Activated CD4-positive, alpha-beta memory T cell treated with anti-CD3 and anti-CD28 coated beads for 36 hours (primary cell): ENCODE results near the gene ZC3H12C. TPM values are rescaled to one million over a fixed set of nuclear protein-coding genes. Genes with fewer than 3 reads are reported as not detected.

ENCODE experiments used
- CTCF ChIA-PET: fragments of 350-600 bp; sonication (Branson Sonifier 250); formaldehyde crosslinking; loops from one replicate; lab custom pipeline; 2021; ENCODE audit warnings: antibody characterized with exemption, inconsistent platforms; lab: Charles Lee
- POLR2A ChIA-PET: fragments of 350-600 bp; sonication (Branson Sonifier 250); formaldehyde crosslinking; loops from one replicate; lab custom pipeline; 2021; ENCODE audit warnings: antibody characterized with exemption; lab: Charles Lee
- DNase-seq: peaks from one replicate; pipeline ENCODE4 v3.0.0-alpha.2; 2020
- H3K27ac Mint-ChIP-seq: one replicate; pipeline ENCODE4 v1.8.0; 2021; ENCODE audit warnings: mixed read lengths
- H3K27me3 Mint-ChIP-seq: one replicate; pipeline ENCODE4 v1.8.0; 2021; ENCODE audit warnings: mixed read lengths
- H3K36me3 Mint-ChIP-seq: one replicate; pipeline ENCODE4 v1.8.0; 2021; ENCODE audit warnings: mixed read lengths
- H3K4me1 Mint-ChIP-seq: one replicate; pipeline ENCODE4 v1.8.0; 2021; ENCODE audit warnings: low read depth, mixed read lengths
- H3K4me3 Mint-ChIP-seq: one replicate; pipeline ENCODE4 v1.8.0; 2021; ENCODE audit warnings: mild to moderate bottlenecking, mixed read lengths
- H3K9me3 Mint-ChIP-seq: one replicate; pipeline ENCODE4 v1.8.0; 2021; ENCODE audit warnings: mixed read lengths
- intact Hi-C: fragments of 100-400 bp; cut with micrococcal nuclease; formaldehyde crosslinking; loops from one replicate; pipeline ENCODE4 v1.15.1; 2023
- total RNA-seq, 2 experiments: library from RNA; stranded (reverse); gene quantifications; one replicate each; pipeline ENCODE4 v1.2.3, GENCODE V29; 2021

The ZC3H12C gene
- total RNA-seq, 2 experiments from 2014 or later = 0.46 to 0.69 TPM

- DNase-seq = no peak
- no peaks in the 10 kb centered on the region for H3K4me1 Mint-ChIP-seq
- H3K27ac Mint-ChIP-seq = no peak overlapping the region
- no peaks in the 10 kb centered on the region for H3K36me3 Mint-ChIP-seq
- ChIA-PET POLR2A (no interaction called here), CTCF (interaction anchor here (1.4 kb wide), 1 partner anchor 60 kb away, joined by 3 read pairs; no protein-coding TSS in a partner anchor)
- H3K9me3 Mint-ChIP-seq = no peaks in the 10 kb centered on the region
- H3K4me3 Mint-ChIP-seq = no peak overlapping the region
- intact Hi-C loops = no loop called here
- H3K27me3 Mint-ChIP-seq = peaks cover 9% of the 10 kb centered on the region
Measured at GRCh38 chr11:110141812-110142211, 48.6 kb downstream of the ZC3H12C start.

- no peaks in the 10 kb centered on the region for H3K4me1 Mint-ChIP-seq
- intact Hi-C loops = no loop called here
- POLR2A ChIA-PET = no interaction called here
- no peaks in the 10 kb centered on the region for H3K9me3 Mint-ChIP-seq
- H3K27me3 Mint-ChIP-seq = peaks cover 14% of the 10 kb centered on the region
- DNase-seq = no peak
- no peak overlapping the region for H3K4me3 Mint-ChIP-seq
- H3K27ac Mint-ChIP-seq = no peak overlapping the region
- H3K36me3 Mint-ChIP-seq = no peaks in the 10 kb centered on the region
- CTCF ChIA-PET = no interaction called here
Measured at GRCh38 chr11:110147962-110148709, 54.9 kb downstream of the ZC3H12C start.

GRCh38 chr11:110148775-110149744, 55.9 kb downstream of the ZC3H12C start:
- Mint-ChIP-seq H3K27me3 (peaks cover 14% of the 10 kb centered on the region), H3K36me3 (no peaks in the 10 kb centered on the region), H3K27ac (no peak overlapping the region), H3K4me1 (no peaks in the 10 kb centered on the region), H3K9me3 (no peaks in the 10 kb centered on the region), H3K4me3 (no peak overlapping the region)
- no peak for DNase-seq
- CTCF ChIA-PET = no interaction called here
- POLR2A ChIA-PET = no interaction called here
- intact Hi-C loops = no loop called here

- no peaks in the 10 kb centered on the region for H3K4me1 Mint-ChIP-seq
- H3K27me3 Mint-ChIP-seq = peaks cover 3% of the 10 kb centered on the region
- CTCF ChIA-PET = no interaction called here
- POLR2A ChIA-PET = no interaction called here
- H3K27ac Mint-ChIP-seq = no peak overlapping the region
- H3K9me3 Mint-ChIP-seq = no peaks in the 10 kb centered on the region
- DNase-seq = no peak
- intact Hi-C loops = no loop called here
- no peaks in the 10 kb centered on the region for H3K36me3 Mint-ChIP-seq
- H3K4me3 Mint-ChIP-seq = no peak overlapping the region
Measured at GRCh38 chr11:110152199-110152598, 59.0 kb downstream of the ZC3H12C start.

GRCh38 chr11:110153474-110153873, 60.3 kb downstream of the ZC3H12C start:
- H3K4me3 Mint-ChIP-seq = no peak overlapping the region

GRCh38 chr11:110156503-110156902, 63.3 kb downstream of the ZC3H12C start:
- Mint-ChIP-seq H3K4me1 (no peaks in the 10 kb centered on the region), H3K4me3 (no peak overlapping the region), H3K27ac (no peak overlapping the region), H3K9me3 (no peaks in the 10 kb centered on the region), H3K27me3 (peaks cover 4% of the 10 kb centered on the region), H3K36me3 (no peaks in the 10 kb centered on the region)
- intact Hi-C loops = no loop called here
- CTCF ChIA-PET = no interaction called here
- POLR2A ChIA-PET = no interaction called here
- no peak for DNase-seq

More at GRCh38 chr11:110153474-110153873, 60.3 kb downstream of the ZC3H12C start:
- DNase-seq = no peak
- H3K27ac Mint-ChIP-seq = no peak overlapping the region
- CTCF ChIA-PET = no interaction called here
- no peaks in the 10 kb centered on the region for H3K9me3 Mint-ChIP-seq
- H3K27me3 Mint-ChIP-seq = peaks cover 6% of the 10 kb centered on the region
- H3K36me3 Mint-ChIP-seq = no peaks in the 10 kb centered on the region
- POLR2A ChIA-PET = interaction anchor here (0.7 kb wide), 1 partner anchor 502 kb away, joined by 3 read pairs; no protein-coding TSS in a partner anchor
- intact Hi-C loops = no loop called here
- no peaks in the 10 kb centered on the region for H3K4me1 Mint-ChIP-seq

- intact Hi-C loops = no loop called here
- H3K4me3 Mint-ChIP-seq = no peak overlapping the region
- H3K27ac Mint-ChIP-seq = no peak overlapping the region
- ChIA-PET CTCF (interaction anchor here (1.7 kb wide), 1 partner anchor 17 kb away, joined by 5 read pairs; no protein-coding TSS in a partner anchor), POLR2A (no interaction called here)
- H3K4me1 Mint-ChIP-seq = no peaks in the 10 kb centered on the region
- peaks cover 4% of the 10 kb centered on the region for H3K27me3 Mint-ChIP-seq
- no peaks in the 10 kb centered on the region for H3K36me3 Mint-ChIP-seq
- no peak for DNase-seq
- no peaks in the 10 kb centered on the region for H3K9me3 Mint-ChIP-seq
Measured at GRCh38 chr11:110158317-110159200, 65.4 kb downstream of the ZC3H12C start.

GRCh38 chr11:110159476-110159875, 66.3 kb downstream of the ZC3H12C start:
- no peaks in the 10 kb centered on the region for H3K36me3 Mint-ChIP-seq
- CTCF ChIA-PET = interaction anchor here (1.7 kb wide), 1 partner anchor 16 kb away, joined by 5 read pairs; no protein-coding TSS in a partner anchor
- no peaks in the 10 kb centered on the region for H3K4me1 Mint-ChIP-seq
- no peak overlapping the region for H3K27ac Mint-ChIP-seq
- H3K27me3 Mint-ChIP-seq = peaks cover 4% of the 10 kb centered on the region
- DNase-seq = no peak
- intact Hi-C loops = no loop called here
- H3K4me3 Mint-ChIP-seq = no peak overlapping the region
- POLR2A ChIA-PET = no interaction called here
- no peaks in the 10 kb centered on the region for H3K9me3 Mint-ChIP-seq

- Mint-ChIP-seq H3K27me3 (peaks cover 4% of the 10 kb centered on the region), H3K9me3 (no peaks in the 10 kb centered on the region), H3K4me3 (no peak overlapping the region), H3K36me3 (no peaks in the 10 kb centered on the region), H3K4me1 (no peaks in the 10 kb centered on the region), H3K27ac (no peak overlapping the region)
- POLR2A ChIA-PET = no interaction called here
- DNase-seq = no peak
- intact Hi-C loops = no loop called here
- CTCF ChIA-PET = interaction anchor here (1.7 kb wide), 1 partner anchor 16 kb away, joined by 5 read pairs; no protein-coding TSS in a partner anchor
Measured at GRCh38 chr11:110160016-110160415, 66.8 kb downstream of the ZC3H12C start.

GRCh38 chr11:110160437-110160836, 67.2 kb downstream of the ZC3H12C start:
- Mint-ChIP-seq H3K9me3 (no peaks in the 10 kb centered on the region), H3K27ac (no peak overlapping the region), H3K4me3 (no peak overlapping the region), H3K27me3 (peaks cover 4% of the 10 kb centered on the region), H3K36me3 (no peaks in the 10 kb centered on the region), H3K4me1 (no peaks in the 10 kb centered on the region)
- ChIA-PET POLR2A (no interaction called here), CTCF (no interaction called here)
- intact Hi-C loops = no loop called here
- DNase-seq = no peak

- DNase-seq = no peak
- H3K4me3 Mint-ChIP-seq = no peak overlapping the region
- ChIA-PET CTCF (no interaction called here), POLR2A (no interaction called here)
- peaks cover 4% of the 10 kb centered on the region for H3K27me3 Mint-ChIP-seq
- no peaks in the 10 kb centered on the region for H3K9me3 Mint-ChIP-seq
- intact Hi-C loops = no loop called here
- no peak overlapping the region for H3K27ac Mint-ChIP-seq
- no peaks in the 10 kb centered on the region for H3K36me3 Mint-ChIP-seq
- H3K4me1 Mint-ChIP-seq = no peaks in the 10 kb centered on the region
Measured at GRCh38 chr11:110161061-110161460, 67.9 kb downstream of the ZC3H12C start.
